ENCODE data around the gene C1orf87.

Gene C1orf87

DNA sequence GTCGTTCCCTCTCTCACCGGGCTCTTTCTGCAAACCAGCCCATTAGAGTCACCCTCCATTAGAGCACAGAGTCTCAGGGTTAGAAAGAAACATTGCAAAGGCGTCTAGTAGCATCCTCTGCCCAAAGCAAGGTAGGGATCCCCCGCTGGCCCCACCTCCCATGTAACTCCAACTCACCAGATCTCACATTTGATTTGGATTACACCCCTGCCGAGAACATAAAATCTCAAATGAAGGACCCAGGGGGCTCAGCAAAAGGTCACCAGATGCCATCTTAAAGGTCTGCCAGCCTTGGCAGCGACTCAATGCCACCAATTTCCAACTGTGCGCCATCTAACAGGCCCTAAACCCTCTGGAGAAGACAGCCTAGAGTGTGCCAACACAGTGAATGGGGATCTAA lies 14.1 kb downstream of the C1orf87 start:
- DNase-seq (ENCODE audit: low read depth in 3 of 3) = no peak

DNA sequence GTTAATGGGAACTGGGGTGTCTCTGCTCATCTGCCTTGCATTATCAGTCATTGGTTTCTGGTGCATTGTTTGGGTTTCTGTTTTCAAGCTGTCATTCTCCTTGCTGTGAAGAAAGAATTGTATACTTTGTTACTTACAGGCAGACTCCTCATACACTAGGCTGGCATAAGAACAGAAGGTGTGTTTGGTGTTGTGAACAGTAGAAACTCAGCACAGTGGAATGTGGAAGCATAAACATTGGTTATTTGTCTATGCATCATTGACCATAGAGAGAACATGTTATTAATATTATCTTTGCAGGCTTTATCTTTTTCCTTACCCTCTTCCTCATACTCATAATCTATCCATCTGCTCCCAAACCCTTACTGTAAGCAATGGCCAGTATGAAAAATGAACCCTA lies 18.2 kb downstream of the C1orf87 start:
- DNase-seq (ENCODE audit: low read depth in 3 of 3) = no peak

GRCh38 chr1:60054374-60054773 lies 19.2 kb downstream of the C1orf87 start:
- DNase-seq (ENCODE audit: low read depth in 3 of 3) = no peak

- DNase-seq (ENCODE audit: low read depth in 3 of 3) = no peak
These were observed 21.0 kb downstream of the C1orf87 start for GRCh38 chr1:60052601-60053000.

DNA sequence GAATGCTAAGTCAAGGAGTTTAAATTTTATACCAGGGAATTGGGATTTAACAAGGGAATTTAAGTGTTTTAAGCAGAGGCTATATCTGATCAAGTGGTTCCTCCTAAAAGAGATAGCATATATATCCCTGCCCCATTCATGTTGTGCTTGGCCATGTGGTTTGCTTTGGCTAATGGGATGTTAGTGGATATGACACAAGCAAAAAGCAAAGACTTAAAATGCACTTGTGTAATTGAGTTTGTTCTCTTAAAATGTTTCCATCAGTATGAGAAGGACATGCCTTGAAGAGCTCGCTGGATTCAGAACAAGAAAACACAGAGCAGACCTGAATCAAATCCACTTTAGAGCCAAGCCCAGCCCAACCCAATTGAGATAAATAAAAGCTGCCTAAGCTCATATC lies 22.4 kb downstream of the C1orf87 start:
- DNase-seq (ENCODE audit: low read depth in 3 of 3) = no peak

- DNase-seq (ENCODE audit: low read depth in 3 of 3) = no peak
These were observed 24.4 kb downstream of the C1orf87 start for GRCh38 chr1:60049188-60049587.

DNA sequence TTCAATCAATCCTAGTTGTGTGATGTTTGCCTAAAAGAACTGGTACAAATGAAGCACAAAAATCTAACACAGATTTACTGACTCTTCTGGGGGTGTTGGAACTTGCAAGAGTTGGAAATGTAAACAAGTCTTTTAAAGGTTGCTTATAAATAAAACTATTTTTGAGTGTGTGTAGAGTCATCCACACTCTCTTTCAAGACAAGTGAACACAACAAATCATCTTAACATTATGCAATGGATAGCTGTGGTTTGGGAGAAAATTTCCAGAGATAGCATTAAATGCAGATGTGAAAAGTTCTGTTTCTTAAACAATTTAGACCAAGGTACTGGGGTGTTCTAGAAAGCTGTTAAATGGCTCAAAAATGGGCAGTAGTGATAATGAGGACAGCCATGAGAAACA lies 28.7 kb downstream of the C1orf87 start:
- DNase-seq (ENCODE audit: low read depth in 3 of 3) = no peak

DNA sequence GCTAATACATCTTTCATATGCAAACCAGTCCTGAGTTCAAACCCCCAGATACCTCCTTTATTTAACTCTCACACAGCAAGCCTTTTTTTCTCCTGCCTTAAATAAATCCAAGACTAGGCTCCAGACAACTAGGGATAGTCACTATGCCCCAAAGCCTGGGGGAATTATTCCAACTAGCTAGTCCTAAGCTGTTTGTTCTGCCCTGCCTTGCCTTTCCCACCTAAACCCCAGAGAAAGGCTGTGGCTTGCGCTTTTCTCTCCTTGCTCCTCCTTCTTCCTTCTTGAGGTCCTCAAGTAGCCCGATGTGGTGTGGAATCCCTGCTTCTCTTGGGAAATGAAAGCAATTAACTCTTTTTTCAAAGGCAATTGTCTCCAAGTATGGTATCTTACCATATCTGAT lies 31.8 kb downstream of the C1orf87 start:
- no peak for DNase-seq (ENCODE audit: low read depth in 3 of 3)

- DNase-seq (ENCODE audit: low read depth in 3 of 3) = no peak
These were observed 35.9 kb downstream of the C1orf87 start for GRCh38 chr1:60037669-60038068.

- DNase-seq (ENCODE audit: low read depth in 3 of 3) = no peak
These were observed 36.6 kb downstream of the C1orf87 start for GRCh38 chr1:60036856-60037460.

DNA sequence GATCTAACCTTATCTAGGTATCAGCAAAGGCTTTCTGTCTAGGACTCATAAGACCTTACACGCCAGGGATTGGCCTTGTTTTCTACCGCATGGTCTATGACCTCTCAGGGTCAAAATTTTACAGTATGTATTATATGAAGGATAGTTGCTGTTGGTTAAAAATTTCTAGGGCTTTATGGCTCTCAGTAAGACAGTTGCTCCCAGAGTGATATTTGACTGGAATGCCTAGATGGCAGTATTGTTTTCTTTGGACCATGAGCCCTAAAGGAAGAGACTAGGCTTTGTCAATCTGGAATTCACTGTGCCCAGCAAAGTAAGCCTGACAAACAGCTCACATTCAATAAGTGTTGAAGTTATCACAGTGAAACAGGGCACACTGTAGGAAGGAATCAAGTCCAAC lies 37.6 kb downstream of the C1orf87 start:
- DNase-seq (ENCODE audit: low read depth in 3 of 3) = no peak

DNA sequence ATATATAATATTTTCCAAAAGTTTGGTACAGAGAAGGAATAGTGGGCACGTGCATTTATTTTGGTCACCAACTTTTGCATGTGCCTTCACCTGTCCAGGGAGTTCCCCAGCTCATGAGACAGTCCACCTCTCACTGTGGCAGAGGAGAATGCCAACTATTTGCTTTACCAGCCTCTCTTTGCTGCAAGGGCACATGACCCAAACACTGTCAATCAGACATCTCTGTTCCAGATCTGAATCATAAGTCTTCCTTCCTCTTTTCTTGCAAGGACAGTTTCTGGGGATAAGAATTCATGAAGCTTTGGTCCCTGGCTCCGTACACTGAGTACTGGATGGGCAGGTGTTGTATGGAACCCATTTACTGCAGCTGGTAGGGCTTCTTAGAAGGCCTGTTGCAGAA lies 38.6 kb downstream of the C1orf87 start:
- no peak for DNase-seq (ENCODE audit: low read depth in 3 of 3)

DNA sequence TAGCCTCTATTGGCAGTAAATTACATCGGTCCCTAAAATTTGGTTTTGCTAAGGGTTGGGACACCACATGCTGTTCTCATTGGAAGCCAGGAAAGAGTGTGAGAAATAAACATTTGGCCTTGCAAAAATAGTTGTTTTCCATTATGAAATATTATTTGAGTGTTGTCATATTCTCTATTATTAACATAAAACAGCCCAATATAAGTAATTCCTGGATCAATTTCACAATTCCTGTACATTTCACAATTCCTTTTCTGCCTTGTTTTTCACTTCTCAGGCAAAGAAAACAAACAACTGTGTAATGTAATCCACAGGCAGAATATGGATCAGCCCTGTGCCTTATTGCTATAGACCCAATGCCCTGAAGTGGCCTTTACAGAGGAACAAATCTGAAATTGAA lies 40.5 kb downstream of the C1orf87 start:
- no peak for DNase-seq (ENCODE audit: low read depth in 3 of 3)

GRCh38 chr1:60031146-60031545 lies 42.4 kb downstream of the C1orf87 start:
- no peak for DNase-seq (ENCODE audit: low read depth in 3 of 3)

- DNase-seq (ENCODE audit: low read depth in 3 of 3) = no peak
These were observed 48.0 kb downstream of the C1orf87 start for GRCh38 chr1:60025552-60025951.

DNA sequence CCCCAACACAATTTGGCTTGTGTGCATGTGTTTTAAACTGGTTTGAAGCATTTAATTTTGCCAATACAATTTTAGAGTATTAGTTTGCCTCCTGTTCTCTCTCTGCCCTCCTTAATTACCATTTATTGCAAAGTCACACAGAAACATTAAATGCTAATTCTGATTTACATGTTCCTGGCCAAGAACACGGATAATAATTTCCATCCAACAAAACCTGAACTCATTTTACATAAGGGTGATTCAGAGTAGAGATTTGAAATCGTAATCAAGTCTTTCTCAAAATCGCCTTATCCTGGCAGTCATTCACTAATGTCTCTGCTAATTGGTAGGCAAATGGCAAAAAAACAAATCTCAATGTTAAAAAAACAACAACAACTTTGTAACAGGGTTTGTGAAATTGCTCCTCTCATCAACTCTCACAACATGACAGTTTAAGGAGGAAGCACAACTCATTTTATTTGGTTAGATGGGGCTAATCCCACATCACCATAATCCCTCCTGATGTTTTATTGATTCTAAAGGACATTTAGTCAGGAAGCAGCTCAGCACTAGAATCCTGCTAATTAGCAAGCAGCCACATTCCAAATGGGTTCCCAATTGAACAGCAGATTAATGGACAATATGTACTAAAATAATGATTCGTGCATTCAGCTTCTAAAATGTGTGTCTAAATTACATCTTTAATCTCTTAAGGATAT lies 55.9 kb downstream of the C1orf87 start:
- DNase-seq (ENCODE audit: low read depth in 3 of 3) = no peak

GRCh38 chr1:60010690-60011089 lies 62.9 kb downstream of the C1orf87 start:
- no peak for DNase-seq (ENCODE audit: low read depth in 3 of 3)

DNA sequence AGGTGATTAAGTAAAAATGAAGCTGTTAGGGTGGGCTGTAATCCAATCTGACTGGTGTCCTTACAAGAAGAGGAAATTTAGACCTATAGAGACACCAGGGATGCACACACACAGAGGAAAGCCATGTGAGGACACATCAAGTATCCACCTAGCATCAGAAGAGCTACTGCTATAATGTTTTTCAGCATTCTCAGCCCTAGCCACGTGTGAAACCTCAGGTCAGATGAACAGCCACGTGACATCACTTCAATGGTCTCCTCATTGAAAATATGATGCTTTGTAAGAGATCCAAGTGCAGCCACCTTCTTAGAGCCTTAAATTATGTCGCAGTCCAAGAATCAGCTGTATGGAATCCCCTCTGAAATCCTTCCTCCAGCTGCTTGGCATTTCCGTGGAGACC lies 65.1 kb downstream of the C1orf87 start:
- DNase-seq (ENCODE audit: low read depth in 3 of 3) = no peak

DNA sequence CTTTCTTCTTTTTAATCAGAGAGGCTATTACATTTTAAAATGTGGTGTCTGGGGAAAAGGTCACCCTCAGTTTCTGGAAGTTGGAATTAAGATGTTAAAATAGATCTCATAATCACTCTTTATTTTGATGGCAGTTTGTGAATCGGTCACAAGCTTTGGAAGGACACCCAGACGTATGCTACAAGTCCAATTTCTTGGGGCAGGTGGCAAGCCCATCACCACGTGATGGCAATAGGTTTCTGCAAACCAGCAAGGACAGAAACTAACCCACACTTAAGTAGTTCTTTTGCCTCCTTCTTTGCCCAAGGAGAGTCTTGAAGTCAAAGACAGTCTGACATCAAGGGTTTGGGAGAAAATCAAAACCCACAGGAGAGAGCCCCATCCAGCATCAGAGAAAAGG lies 72.9 kb downstream of the C1orf87 start:
- no peak for DNase-seq (ENCODE audit: low read depth in 3 of 3)

DNA sequence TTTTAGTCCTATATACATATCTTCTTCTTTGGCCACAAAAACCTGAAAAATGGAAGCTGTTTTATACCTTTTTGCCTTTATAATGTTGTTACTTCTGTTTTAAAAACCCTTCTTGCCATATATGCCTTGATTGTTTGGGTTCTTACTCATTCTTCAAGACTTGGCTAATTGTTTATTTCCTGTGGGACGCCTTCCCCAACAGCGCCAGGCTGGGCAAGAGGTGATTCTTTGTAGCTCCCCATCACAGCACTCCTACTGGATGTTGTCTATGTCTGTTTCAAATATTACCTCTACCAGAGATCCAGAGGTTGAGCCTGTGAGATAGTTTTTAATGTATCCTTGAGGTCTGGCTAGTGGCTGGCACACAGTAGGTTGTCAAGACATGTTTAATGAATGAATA lies 73.8 kb downstream of the C1orf87 start:
- no peak for DNase-seq (ENCODE audit: low read depth in 3 of 3)

DNA sequence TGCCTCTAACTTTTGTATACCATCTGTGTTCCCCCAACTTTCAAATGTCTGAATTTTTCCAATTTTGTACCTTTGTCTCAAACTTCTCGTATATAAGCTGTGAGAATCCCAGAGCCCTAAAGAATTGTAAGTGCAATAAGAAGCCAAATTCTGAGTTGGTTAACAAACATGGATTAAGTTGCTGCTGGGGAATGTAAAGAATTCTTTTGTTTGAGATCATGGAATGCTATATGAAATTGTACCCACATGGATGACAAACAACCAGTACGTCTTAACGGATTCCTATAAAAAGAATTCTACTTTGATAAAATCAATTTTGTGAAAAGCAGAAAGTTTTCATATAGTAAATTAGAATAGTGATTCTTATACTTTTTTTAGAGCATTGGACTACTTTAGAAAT lies 74.6 kb downstream of the C1orf87 start:
- DNase-seq (ENCODE audit: low read depth in 3 of 3) = no peak

- DNase-seq (ENCODE audit: low read depth in 3 of 3) = no peak
These were observed 76.0 kb downstream of the C1orf87 start for GRCh38 chr1:59997479-59998115.
